ENCODE results near the gene TPSAB1.

Gene TPSAB1

GRCh38 chr16:1282324-1282973 lies 41.9 kb downstream of the TPSAB1 start:
- no peaks in the 10 kb centered on the region for H3K4me1 ChIP-seq (ENCODE audit: insufficient read depth, poor library complexity, severe bottlenecking)
- no peak for ATAC-seq (ENCODE audit: low read depth)
- no peaks in the 10 kb centered on the region for H3K9me3 ChIP-seq (ENCODE audit: severe bottlenecking)
- peak; percentile 49 for DNase-seq (ENCODE audit: low spot score)
- H3K4me3 ChIP-seq (ENCODE audit: severe bottlenecking), result no peak overlapping the region
- no peak for TF ChIP-seq CTCF (IDR thresholded peaks at IDR 0.05; ENCODE audit: poor library complexity, severe bottlenecking)
- no peaks in the 10 kb centered on the region for H3K36me3 ChIP-seq (ENCODE audit: low read depth)
- peaks cover 25% of the 10 kb centered on the region for H3K27me3 ChIP-seq (ENCODE audit: insufficient read depth, poor library complexity, severe bottlenecking)
- H3K27ac ChIP-seq (ENCODE audit: poor library complexity, severe bottlenecking), result no peak overlapping the region

- no peak overlapping the region for H3K4me3 ChIP-seq (ENCODE audit: severe bottlenecking)
- H3K27me3 ChIP-seq (ENCODE audit: insufficient read depth, poor library complexity, severe bottlenecking), result peaks cover 31% of the 10 kb centered on the region
- no peak overlapping the region for H3K27ac ChIP-seq (ENCODE audit: poor library complexity, severe bottlenecking)
- TF ChIP-seq CTCF (IDR thresholded peaks at IDR 0.05; ENCODE audit: poor library complexity, severe bottlenecking), result no peak
- H3K9me3 ChIP-seq (ENCODE audit: severe bottlenecking), result no peaks in the 10 kb centered on the region
- ATAC-seq (ENCODE audit: low read depth) (no peak), DNase-seq (ENCODE audit: low spot score) (peak; percentile 55)
- H3K36me3 ChIP-seq (ENCODE audit: low read depth), result no peaks in the 10 kb centered on the region
- H3K4me1 ChIP-seq (ENCODE audit: insufficient read depth, poor library complexity, severe bottlenecking), result no peaks in the 10 kb centered on the region
Observed at GRCh38 chr16:1283296-1283695, 42.8 kb downstream of the TPSAB1 start.

- no peak overlapping the region for H3K27ac ChIP-seq (ENCODE audit: poor library complexity, severe bottlenecking)
- ATAC-seq (ENCODE audit: low read depth) (no peak), DNase-seq (ENCODE audit: low spot score) (peak; percentile 48)
- H3K4me3 ChIP-seq (ENCODE audit: severe bottlenecking), result no peak overlapping the region
- H3K27me3 ChIP-seq (ENCODE audit: insufficient read depth, poor library complexity, severe bottlenecking), result peaks cover 39% of the 10 kb centered on the region
- H3K36me3 ChIP-seq (ENCODE audit: low read depth), result no peaks in the 10 kb centered on the region
- H3K4me1 ChIP-seq (ENCODE audit: insufficient read depth, poor library complexity, severe bottlenecking), result no peaks in the 10 kb centered on the region
- TF ChIP-seq CTCF (IDR thresholded peaks at IDR 0.05; ENCODE audit: poor library complexity, severe bottlenecking), result no peak
- H3K9me3 ChIP-seq (ENCODE audit: severe bottlenecking), result no peaks in the 10 kb centered on the region
Observed at GRCh38 chr16:1283996-1284616, 43.6 kb downstream of the TPSAB1 start.

- DNase-seq (ENCODE audit: low spot score) (peak; percentile 49), ATAC-seq (ENCODE audit: low read depth) (no peak)
- Histone ChIP-seq H3K27ac (ENCODE audit: poor library complexity, severe bottlenecking) (no peak overlapping the region), H3K4me3 (ENCODE audit: severe bottlenecking) (no peak overlapping the region), H3K27me3 (ENCODE audit: insufficient read depth, poor library complexity, severe bottlenecking) (peaks cover 55% of the 10 kb centered on the region), H3K9me3 (ENCODE audit: severe bottlenecking) (no peaks in the 10 kb centered on the region), H3K4me1 (ENCODE audit: insufficient read depth, poor library complexity, severe bottlenecking) (no peaks in the 10 kb centered on the region), H3K36me3 (ENCODE audit: low read depth) (no peaks in the 10 kb centered on the region)
- TF ChIP-seq CTCF (IDR thresholded peaks at IDR 0.05; ENCODE audit: poor library complexity, severe bottlenecking), result no peak
Observed at GRCh38 chr16:1285669-1286512, 45.4 kb downstream of the TPSAB1 start.
